Measurements from ENCODE around the gene MAP3K20. TPM values are rescaled to one million over a fixed set of nuclear protein-coding genes. Genes with fewer than 3 reads are reported as not detected.
"Not testable (repeated sequence)": the region's sequence is repeated elsewhere in the genome, so short reads cannot be mapped to it uniquely, and the experiment has no call there.

The MAP3K20 gene
- polyA plus RNA-seq, 3 donors = 6.5 to 39.3 (median 26.4) TPM

DNA sequence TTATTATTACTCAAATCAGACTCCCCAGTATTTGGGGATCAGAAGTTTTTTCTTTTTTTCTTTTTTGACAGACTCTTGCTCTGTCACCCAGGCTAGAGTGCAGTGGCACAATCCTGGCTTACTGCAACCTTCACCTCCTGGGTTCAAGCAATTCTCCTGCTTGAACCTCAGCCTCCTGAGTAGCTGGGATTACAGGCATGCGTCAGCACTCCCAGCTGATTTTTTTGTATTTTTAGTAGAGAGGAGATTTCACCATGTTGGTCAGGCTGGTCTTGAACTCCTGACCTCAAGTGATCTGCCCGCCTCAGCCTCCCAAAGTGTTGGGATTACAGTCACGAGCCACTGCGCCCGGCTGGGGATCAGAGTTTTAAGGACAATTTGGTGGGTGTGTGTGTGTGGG lies 233.7 kb downstream of the MAP3K20 start:
- H3K27ac ChIP-seq (ENCODE audit: low read depth, low read length) = not testable (repeated sequence)
- WGBS, 3 donors = 66 to 78% (median 74%) methylated on average over 5 of the region's 5 CpGs

DNA sequence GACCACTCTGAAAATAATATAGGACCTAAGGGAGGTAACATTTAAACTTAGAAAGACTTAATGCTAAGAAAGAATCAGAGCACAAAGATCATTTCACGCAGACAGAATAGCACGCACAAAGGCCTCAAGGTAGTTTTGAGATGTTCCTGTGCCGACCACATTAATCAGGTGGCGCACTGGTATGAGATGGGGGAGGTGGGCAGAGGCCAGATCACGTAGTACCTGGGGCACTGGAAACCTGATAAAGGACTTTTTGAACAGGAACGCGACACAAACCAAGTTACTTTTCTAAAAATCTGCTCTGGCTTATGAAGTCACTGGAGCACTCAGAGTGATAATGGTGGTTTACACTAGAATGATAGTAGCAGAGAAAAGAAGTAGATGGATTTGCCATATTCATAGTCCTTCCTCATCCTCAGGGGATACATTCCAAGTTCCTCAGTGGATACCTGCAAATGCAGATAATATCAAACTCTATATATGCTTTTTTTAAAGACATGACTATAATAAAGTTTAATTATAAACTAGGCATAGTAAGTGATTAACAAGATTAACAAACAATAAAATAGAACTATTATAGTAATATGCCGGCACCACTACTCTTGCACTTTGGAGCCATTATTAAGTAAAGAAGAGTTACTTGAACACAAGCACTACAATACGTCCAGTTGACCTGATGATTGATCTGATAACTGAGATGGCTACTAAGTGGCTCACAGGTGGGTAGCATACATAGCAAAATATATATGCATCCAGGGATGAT lies 236.4 kb downstream of the MAP3K20 start:
- 85 to 92% (median 91%) methylated on average over 9 of the region's 9 CpGs for WGBS, 3 donors
- H3K27ac ChIP-seq (ENCODE audit: low read depth, low read length) = no peak overlapping the region
